ENCODE results near the gene PSMC4.

The PSMC4 gene

DNA sequence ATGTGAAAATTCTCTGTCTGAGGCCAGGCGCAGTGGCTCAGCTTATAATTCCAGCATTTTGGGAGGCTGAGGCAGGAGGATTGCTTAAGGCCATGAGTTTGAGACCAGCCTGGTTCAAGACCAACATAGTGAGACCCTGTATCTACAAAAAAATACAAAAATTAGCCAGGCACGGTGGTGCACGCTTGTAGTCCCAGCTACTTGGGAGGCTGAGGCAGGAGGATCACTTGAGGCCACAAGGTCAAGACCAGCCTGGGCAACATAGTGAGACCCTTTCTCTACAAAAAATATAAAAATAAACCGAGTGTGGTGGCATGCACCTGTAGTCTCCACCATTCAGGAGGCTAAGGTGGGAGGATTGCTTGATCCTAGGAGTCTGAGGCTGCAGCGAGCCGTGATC lies 34.3 kb upstream of the PSMC4 start:
- H3K36me3 Mint-ChIP-seq (ENCODE audit: insufficient read depth): peaks cover 10% of the 10 kb centered on the region
- H3K9me3 Mint-ChIP-seq: peaks cover 6% of the 10 kb centered on the region
- DNase-seq (ENCODE audit: low spot score in 2 of 2) (no peak), ATAC-seq (replicated peaks; ENCODE audit: extremely low read depth, poor library complexity, severe bottlenecking) (no peak)
- H3K4me3 Mint-ChIP-seq: no peak overlapping the region
- peaks cover 62% of the 10 kb centered on the region for H3K4me1 Mint-ChIP-seq
- peak overlapping the region; percentile 87 for H3K27ac Mint-ChIP-seq (ENCODE audit: low read depth)
- no peaks in the 10 kb centered on the region for H3K27me3 Mint-ChIP-seq

DNA sequence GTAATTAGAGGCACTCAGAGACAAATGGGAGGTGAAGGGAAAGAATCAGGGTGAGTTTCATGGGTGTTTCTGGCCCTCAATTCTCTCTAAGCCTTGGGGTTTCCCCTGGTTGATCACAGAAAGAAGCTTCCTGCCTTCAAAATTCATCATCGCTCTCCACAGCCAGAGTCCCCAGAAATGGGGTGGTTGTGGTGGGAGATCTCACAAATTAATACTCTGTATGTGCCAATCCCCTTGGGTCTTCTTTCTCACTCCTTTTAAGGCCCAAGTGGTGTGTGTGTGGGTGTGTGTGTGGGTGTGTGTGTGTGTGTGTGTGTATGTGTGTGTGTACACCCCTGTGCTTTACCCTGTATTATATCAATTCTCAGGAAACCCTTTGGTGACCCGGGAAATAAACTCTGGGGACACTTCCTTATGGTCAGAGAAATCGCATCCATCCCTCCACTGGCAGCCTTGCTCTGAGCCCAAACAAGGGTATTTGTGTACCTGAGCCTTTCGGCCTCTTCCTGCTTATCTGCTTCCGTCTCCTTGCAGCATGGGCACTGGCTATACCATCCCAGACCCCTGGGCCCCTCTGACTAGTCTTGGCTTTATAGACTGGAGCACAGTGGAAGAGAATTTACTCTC lies 33.8 kb upstream of the PSMC4 start:
- Mint-ChIP-seq H3K27ac (ENCODE audit: low read depth) (peak overlapping the region; percentile 87), H3K4me1 (peaks cover 68% of the 10 kb centered on the region), H3K27me3 (no peaks in the 10 kb centered on the region), H3K36me3 (ENCODE audit: insufficient read depth) (peaks cover 14% of the 10 kb centered on the region), H3K9me3 (peaks cover 6% of the 10 kb centered on the region), H3K4me3 (no peak overlapping the region)
- peak; percentile 22 for ATAC-seq (replicated peaks; ENCODE audit: extremely low read depth, poor library complexity, severe bottlenecking)
- no peak for DNase-seq (ENCODE audit: low spot score in 2 of 2)

DNA sequence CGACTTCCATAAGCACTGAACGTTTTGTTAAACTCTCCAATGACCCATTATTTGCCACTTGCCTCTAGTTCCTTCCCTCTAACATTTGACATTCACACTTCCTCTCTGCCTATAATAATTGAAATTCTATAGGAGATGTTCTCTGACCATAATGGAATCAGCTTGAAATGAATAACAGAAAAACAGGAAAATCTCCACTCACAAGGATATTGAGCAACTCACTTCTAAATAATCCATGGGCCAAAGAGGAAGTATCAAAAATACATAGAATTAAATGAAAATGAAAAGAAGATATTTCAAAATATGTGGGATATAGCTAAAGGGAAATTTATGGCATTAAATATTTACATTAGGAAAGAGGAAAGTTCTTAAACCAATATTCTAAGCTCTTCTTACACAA lies 33.2 kb upstream of the PSMC4 start:
- Mint-ChIP-seq H3K27ac (ENCODE audit: low read depth) (peak overlapping the region; percentile 7), H3K27me3 (no peaks in the 10 kb centered on the region), H3K4me3 (no peak overlapping the region), H3K4me1 (peaks cover 74% of the 10 kb centered on the region), H3K9me3 (peaks cover 6% of the 10 kb centered on the region), H3K36me3 (ENCODE audit: insufficient read depth) (peaks cover 14% of the 10 kb centered on the region)
- DNase-seq (ENCODE audit: low spot score in 2 of 2) (no peak), ATAC-seq (replicated peaks; ENCODE audit: extremely low read depth, poor library complexity, severe bottlenecking) (no peak)

GRCh38 chr19:39939556-39939955 lies 31.4 kb upstream of the PSMC4 start:
- peaks cover 75% of the 10 kb centered on the region for H3K4me1 Mint-ChIP-seq
- H3K27me3 Mint-ChIP-seq: no peaks in the 10 kb centered on the region
- H3K27ac Mint-ChIP-seq (ENCODE audit: low read depth): peak overlapping the region; percentile 88
- H3K36me3 Mint-ChIP-seq (ENCODE audit: insufficient read depth): peaks cover 14% of the 10 kb centered on the region
- no peak for ATAC-seq (replicated peaks; ENCODE audit: extremely low read depth, poor library complexity, severe bottlenecking)
- H3K9me3 Mint-ChIP-seq: peaks cover 12% of the 10 kb centered on the region
- no peak for DNase-seq (ENCODE audit: low spot score in 2 of 2)
- no peak overlapping the region for H3K4me3 Mint-ChIP-seq

- DNase-seq (ENCODE audit: low spot score in 2 of 2) (no peak), ATAC-seq (replicated peaks; ENCODE audit: extremely low read depth, poor library complexity, severe bottlenecking) (no peak)
- Mint-ChIP-seq H3K4me1 (peaks cover 68% of the 10 kb centered on the region), H3K27ac (ENCODE audit: low read depth) (peak overlapping the region; percentile 88), H3K36me3 (ENCODE audit: insufficient read depth) (peaks cover 12% of the 10 kb centered on the region), H3K9me3 (peaks cover 12% of the 10 kb centered on the region), H3K4me3 (peak overlapping the region; percentile 67), H3K27me3 (no peaks in the 10 kb centered on the region)
Observed at GRCh38 chr19:39940221-39940833, 30.6 kb upstream of the PSMC4 start.

GRCh38 chr19:39941151-39941550 lies 29.8 kb upstream of the PSMC4 start:
- Mint-ChIP-seq H3K4me3 (peak overlapping the region; percentile 67), H3K36me3 (ENCODE audit: insufficient read depth) (peaks cover 12% of the 10 kb centered on the region), H3K27me3 (no peaks in the 10 kb centered on the region), H3K9me3 (peaks cover 12% of the 10 kb centered on the region), H3K4me1 (peaks cover 60% of the 10 kb centered on the region), H3K27ac (ENCODE audit: low read depth) (peak overlapping the region; percentile 88)
- DNase-seq (ENCODE audit: low spot score in 2 of 2) (no peak), ATAC-seq (replicated peaks; ENCODE audit: extremely low read depth, poor library complexity, severe bottlenecking) (peak; percentile 11)

DNA sequence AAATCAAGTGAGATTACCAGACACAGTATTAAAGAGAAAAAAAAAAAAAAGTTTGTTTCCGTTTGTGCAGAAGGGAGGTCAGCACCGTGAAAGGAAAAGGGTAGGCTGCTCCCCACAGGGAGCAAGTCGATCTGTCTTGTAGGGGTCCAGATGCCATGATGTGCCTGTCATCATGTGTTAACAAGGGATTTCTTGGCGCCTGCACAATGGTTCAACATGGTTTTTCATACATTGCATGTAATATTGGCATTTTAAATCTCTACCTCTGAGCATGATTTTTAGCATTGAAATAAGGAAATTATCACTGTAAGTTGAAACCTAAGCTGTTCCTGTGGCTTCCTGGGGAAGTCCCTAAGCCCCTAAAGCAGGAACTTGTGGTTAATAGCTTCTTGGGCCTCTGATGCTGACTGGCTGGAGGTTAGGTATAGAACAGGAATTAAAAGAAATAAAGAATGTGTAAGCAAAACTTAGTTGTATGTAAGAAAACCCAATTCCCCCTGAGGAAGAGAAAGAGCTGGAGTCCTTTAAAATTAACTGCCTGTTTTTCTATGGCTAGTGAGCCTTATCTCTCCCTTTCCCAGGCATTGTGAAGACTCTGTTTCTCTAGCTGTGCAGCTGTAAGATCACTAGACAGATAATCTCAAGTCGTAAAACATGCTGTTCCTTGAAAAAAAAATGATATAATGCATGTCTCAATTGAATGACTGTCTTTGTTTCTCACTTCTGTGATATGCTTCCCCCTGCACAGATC lies 29.2 kb upstream of the PSMC4 start:
- DNase-seq (ENCODE audit: low spot score in 2 of 2) (peak in 1 of 2 donors; percentile 57), ATAC-seq (replicated peaks; ENCODE audit: extremely low read depth, poor library complexity, severe bottlenecking) (peak; percentile 89)
- no peaks in the 10 kb centered on the region for H3K27me3 Mint-ChIP-seq
- peaks cover 12% of the 10 kb centered on the region for H3K9me3 Mint-ChIP-seq
- H3K4me1 Mint-ChIP-seq: peaks cover 54% of the 10 kb centered on the region
- H3K36me3 Mint-ChIP-seq (ENCODE audit: insufficient read depth): peaks cover 12% of the 10 kb centered on the region
- H3K27ac Mint-ChIP-seq (ENCODE audit: low read depth): peak overlapping the region; percentile 88
- peak overlapping the region; percentile 67 for H3K4me3 Mint-ChIP-seq

- Mint-ChIP-seq H3K4me3 (peak overlapping the region; percentile 67), H3K9me3 (peaks cover 12% of the 10 kb centered on the region)
Observed at GRCh38 chr19:39942366-39942730, 28.6 kb upstream of the PSMC4 start.

GRCh38 chr19:39943586-39943985 lies 27.4 kb upstream of the PSMC4 start:
- peaks cover 10% of the 10 kb centered on the region for H3K36me3 Mint-ChIP-seq (ENCODE audit: insufficient read depth)
- peak overlapping the region; percentile 88 for H3K27ac Mint-ChIP-seq (ENCODE audit: low read depth)
- DNase-seq (ENCODE audit: low spot score in 2 of 2) (no peak), ATAC-seq (replicated peaks; ENCODE audit: extremely low read depth, poor library complexity, severe bottlenecking) (no peak)
- H3K27me3 Mint-ChIP-seq: no peaks in the 10 kb centered on the region
- peak overlapping the region; percentile 67 for H3K4me3 Mint-ChIP-seq
- H3K4me1 Mint-ChIP-seq: peaks cover 47% of the 10 kb centered on the region
- H3K9me3 Mint-ChIP-seq: peaks cover 12% of the 10 kb centered on the region

More at GRCh38 chr19:39942366-39942730, 28.6 kb upstream of the PSMC4 start:
- DNase-seq (ENCODE audit: low spot score in 2 of 2): no peak
- peaks cover 10% of the 10 kb centered on the region for H3K36me3 Mint-ChIP-seq (ENCODE audit: insufficient read depth)
- H3K27me3 Mint-ChIP-seq: no peaks in the 10 kb centered on the region
- peaks cover 48% of the 10 kb centered on the region for H3K4me1 Mint-ChIP-seq
- peak overlapping the region; percentile 88 for H3K27ac Mint-ChIP-seq (ENCODE audit: low read depth)
- ATAC-seq (replicated peaks; ENCODE audit: extremely low read depth, poor library complexity, severe bottlenecking): no peak

DNA sequence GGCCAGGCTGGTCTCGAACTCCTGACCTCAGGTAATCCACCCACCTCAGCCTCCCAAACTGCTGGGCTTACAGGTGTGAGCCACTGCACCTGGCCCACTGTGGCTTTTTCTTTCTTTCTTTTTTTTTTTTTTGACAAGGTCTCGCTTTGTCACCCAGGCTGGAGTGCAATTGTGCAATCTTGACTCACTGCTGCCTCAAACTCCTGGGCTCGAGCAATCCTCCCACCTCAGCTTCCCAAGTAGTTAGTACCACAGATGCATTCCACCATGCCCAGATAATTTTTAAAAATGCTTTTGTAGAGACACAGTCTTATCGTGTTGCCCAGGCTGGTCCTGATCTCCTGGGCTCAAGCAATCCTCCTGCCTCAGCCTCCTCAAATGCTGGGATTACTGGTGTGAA lies 24.4 kb upstream of the PSMC4 start:
- Mint-ChIP-seq H3K9me3 (peaks cover 6% of the 10 kb centered on the region), H3K27ac (ENCODE audit: low read depth) (peak overlapping the region; percentile 46), H3K36me3 (ENCODE audit: insufficient read depth) (peaks cover 8% of the 10 kb centered on the region), H3K4me1 (peaks cover 43% of the 10 kb centered on the region), H3K27me3 (no peaks in the 10 kb centered on the region), H3K4me3 (no peak overlapping the region)
- DNase-seq (ENCODE audit: low spot score in 2 of 2) (no peak), ATAC-seq (replicated peaks; ENCODE audit: extremely low read depth, poor library complexity, severe bottlenecking) (no peak)

- Mint-ChIP-seq H3K4me3 (no peak overlapping the region), H3K36me3 (ENCODE audit: insufficient read depth) (peaks cover 8% of the 10 kb centered on the region), H3K4me1 (peaks cover 47% of the 10 kb centered on the region), H3K27ac (ENCODE audit: low read depth) (no peak overlapping the region), H3K27me3 (no peaks in the 10 kb centered on the region), H3K9me3 (peaks cover 8% of the 10 kb centered on the region)
- no peak for ATAC-seq (replicated peaks; ENCODE audit: extremely low read depth, poor library complexity, severe bottlenecking)
- no peak for DNase-seq (ENCODE audit: low spot score in 2 of 2)
Observed at GRCh38 chr19:39949026-39949747, 21.8 kb upstream of the PSMC4 start.

GRCh38 chr19:39951065-39951650 lies 19.8 kb upstream of the PSMC4 start:
- peak overlapping the region; percentile 94 for H3K27ac Mint-ChIP-seq (ENCODE audit: low read depth)
- peaks cover 49% of the 10 kb centered on the region for H3K4me1 Mint-ChIP-seq
- peaks cover 5% of the 10 kb centered on the region for H3K9me3 Mint-ChIP-seq
- ATAC-seq (replicated peaks; ENCODE audit: extremely low read depth, poor library complexity, severe bottlenecking): no peak
- no peak for DNase-seq (ENCODE audit: low spot score in 2 of 2)
- H3K27me3 Mint-ChIP-seq: no peaks in the 10 kb centered on the region
- H3K4me3 Mint-ChIP-seq: peak overlapping the region; percentile 66
- peaks cover 8% of the 10 kb centered on the region for H3K36me3 Mint-ChIP-seq (ENCODE audit: insufficient read depth)

Measured in central memory CD8-positive, alpha-beta T cell (primary cell).